Activated gamma-delta T cell (primary cell): ENCODE measurements around the gene EIF3A.
"Not testable (repeated sequence)": the region's sequence is repeated elsewhere in the genome, so short reads cannot be mapped to it uniquely, and the experiment has no call there.

Experiments used
- DNase-seq: peaks from one replicate; lab custom pipeline; 2025; lab: John Stamatoyannopoulos, UW
- total RNA-seq, 2 donors: gene quantifications; one replicate each; lab custom pipeline; 2026; lab: John Stamatoyannopoulos, UW

The EIF3A gene
- 372 to 382 reads per million in 2 donors for total RNA-seq

GRCh38 chr10:119080521-119081259, at the start of gene EIF3A:
EIF3A (minus strand) TSS chr10:119080817; CDS start chr10:119080676, 141 bp downstream.
- DNase-seq = peak; percentile 84

DNA sequence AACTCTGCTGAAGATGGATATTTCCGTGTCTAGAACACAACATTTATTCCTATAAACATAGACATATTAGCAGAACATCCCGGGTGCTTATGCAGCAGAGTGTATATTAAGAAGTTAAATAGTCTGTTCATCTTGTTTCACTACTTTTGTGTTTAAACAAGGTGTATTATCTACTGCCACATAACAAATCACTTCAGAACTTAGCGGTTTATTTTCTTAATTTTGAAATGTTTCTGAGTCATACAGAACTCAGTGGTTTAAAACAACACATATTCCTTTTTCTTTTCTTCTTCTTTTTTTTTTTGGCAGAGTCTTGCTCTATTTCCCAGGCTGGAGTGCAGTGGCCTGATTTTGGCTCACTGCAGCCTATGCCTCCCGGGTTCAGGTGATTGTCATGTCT, 49.1 kb upstream of the EIF3A start:
- DNase-seq = no peak

GRCh38 chr10:119125942-119126341, 45.3 kb upstream of the EIF3A start:
- no peak for DNase-seq

DNA sequence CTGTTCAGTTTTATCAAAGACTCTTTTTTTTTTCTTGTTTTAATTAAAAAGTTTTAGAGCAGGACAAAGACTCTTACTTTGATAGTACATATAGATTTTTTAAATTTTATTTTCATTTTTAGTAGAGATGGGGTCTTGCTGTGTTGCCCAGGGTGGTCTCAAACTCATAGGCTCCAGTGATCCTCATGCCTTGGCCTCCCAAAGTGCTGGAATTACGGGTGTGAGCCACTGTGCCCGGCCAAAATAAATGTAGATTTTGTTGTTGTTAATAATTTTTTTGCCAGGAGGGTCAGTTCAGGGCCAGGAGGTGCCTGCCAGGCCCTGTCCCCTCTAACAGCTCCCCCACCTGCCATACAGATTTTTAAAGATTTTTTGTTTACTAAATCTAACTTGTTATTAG, 40.3 kb upstream of the EIF3A start:
- no peak for DNase-seq

- no peak for DNase-seq
Measured at GRCh38 chr10:119120413-119120867, 39.8 kb upstream of the EIF3A start.

- DNase-seq = no peak
Measured at GRCh38 chr10:119119400-119119799, 38.8 kb upstream of the EIF3A start.

DNA sequence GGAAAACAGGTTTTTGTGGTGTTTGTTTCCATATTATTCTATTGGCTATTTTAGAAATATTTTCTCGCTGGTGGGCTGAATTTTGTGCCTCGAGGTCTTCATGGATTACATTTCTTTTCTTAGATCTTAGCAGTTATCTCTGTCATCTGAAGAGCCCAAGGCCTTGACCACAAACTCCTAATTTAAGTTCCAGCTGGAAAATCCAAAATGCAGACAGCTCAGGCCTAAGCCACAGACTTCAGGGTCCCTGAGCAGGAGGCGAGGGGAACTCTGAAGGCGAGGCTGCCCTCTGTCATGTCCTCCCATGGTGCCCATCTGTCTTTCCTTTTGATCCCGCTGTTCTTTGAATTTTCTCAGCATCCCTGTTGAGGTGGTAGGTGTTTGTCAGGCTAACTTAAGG, 37.6 kb upstream of the EIF3A start:
- DNase-seq = no peak

DNA sequence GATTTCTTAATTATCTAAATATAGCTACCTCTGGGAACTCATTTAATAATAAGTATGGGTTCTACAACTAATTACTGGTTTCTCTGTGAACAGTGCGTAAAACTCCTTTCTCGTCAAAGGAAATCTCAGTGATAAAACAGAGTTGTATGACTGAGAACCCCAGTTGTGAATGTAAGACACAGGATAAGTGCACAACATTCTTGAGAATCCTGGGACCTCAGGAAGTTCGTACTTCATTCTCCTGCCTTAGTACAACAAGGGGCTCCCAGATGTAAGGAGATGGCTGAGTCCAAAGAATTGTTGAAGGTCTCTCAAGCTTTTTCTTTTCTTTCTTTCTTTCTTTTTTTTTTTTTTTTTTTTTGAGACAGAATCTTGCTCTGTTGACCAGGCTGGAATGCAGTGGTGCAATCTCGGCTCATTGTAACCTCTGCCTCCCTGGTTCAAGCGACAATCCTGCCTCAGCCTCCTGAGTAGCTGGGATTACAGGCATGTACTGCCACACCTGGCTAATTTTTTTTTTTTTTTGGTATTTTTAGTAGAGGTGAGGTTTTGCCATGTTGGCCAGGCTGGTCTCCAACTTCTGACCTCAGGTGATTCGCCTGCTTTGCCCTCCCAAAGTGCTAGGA, 35.8 kb upstream of the EIF3A start:
- no peak for DNase-seq

DNA sequence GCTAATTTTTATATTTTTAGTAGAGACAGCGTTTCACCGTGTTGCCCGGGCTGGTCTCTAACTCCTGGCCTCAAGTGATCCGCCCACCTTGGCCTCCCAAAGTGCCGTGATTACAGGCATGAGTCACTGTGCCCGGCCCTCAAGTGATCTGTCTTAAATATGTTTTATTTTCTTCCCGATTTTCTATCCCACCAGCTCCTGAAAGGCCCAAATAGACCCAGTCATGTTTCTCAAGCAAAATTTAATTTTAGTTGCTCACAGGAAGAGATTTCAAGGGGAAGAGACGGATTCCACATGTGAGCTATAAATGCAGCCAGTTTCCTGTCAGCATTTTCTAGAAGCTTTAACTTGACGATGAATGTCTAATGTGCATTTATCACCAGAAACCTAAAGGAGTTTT, 35.3 kb upstream of the EIF3A start:
- DNase-seq = no peak

DNA sequence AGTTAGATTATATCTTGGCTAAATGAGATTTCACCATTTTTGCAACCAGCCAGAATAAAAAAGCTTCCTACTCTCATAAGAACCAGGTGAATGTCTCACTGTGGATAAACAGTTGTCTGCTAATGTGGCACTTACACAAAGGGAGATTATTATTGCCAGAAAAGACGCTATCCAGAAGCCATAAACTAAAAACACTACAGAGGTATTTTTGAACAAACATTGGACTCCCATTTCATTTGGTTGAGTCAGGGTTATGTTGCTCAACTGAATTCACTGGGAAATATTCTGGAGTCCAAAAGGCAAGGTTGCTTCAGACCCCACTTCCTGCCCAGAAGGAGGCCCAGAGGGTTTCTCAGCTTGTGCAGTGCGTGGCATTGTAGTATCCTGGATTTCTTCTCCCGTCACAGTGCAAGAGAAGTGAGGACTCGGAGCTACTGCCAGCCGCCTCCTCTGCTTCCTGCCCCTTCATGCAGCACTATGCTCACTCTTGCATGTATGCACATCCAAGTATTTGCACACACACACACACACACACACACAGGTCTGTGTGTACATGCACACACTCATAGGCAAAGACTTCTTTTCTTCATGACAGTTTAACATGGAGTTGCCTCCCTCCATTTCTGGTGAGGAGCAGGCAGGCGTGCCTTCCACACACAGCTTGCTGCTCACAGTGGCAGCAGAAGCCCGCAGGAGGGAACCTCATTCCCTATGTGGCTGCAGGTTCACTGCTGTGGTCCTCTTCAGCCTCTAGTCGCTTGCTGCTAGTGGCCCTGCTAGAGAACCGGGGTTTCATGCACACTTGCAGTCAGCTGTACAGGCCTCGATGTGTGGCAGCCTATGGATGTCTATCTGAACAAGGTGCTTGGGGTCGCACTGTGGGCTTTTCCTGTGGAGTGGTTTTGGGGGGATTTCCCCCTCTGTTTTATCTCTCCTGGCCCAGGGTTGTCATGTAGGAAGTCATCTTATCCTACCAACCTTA, 33.4 kb upstream of the EIF3A start:
- no peak for DNase-seq

- DNase-seq = no peak
Measured at GRCh38 chr10:119112056-119112455, 31.4 kb upstream of the EIF3A start.

GRCh38 chr10:119107771-119108170, 27.2 kb upstream of the EIF3A start:
- not testable (repeated sequence) for DNase-seq

GRCh38 chr10:119107106-119107505, 26.5 kb upstream of the EIF3A start:
- not testable (repeated sequence) for DNase-seq

- DNase-seq = not testable (repeated sequence)
Measured at GRCh38 chr10:119105899-119106298, 25.3 kb upstream of the EIF3A start.

GRCh38 chr10:119105155-119105554, 24.5 kb upstream of the EIF3A start:
- DNase-seq = no peak

DNA sequence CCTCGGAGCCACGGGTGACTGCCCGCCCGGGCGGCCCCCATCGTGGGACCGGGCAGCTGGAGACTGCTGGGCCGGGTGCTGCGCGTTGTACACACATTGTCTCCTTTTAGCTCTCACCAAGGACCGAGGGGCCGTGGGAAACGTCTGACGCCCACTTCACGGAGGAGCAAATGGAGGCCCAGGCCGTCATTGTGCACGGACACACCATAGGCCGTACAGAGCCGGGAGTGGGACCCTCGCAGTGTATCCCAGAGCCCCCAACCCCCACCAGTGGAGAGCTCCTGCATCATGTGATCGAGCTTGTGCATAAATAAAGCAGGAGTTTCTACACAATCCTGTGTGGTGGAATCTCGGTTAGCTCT, 24.0 kb upstream of the EIF3A start:
- no peak for DNase-seq

GRCh38 chr10:119103903-119104653, 23.5 kb upstream of the EIF3A start, which contains the start of gene DENND10:
DENND10 (plus strand) TSS chr10:119104113; CDS start chr10:119104143, 30 bp downstream.
- peak; percentile 69 for DNase-seq

GRCh38 chr10:119103241-119103902, 22.8 kb upstream of the EIF3A start:
- DNase-seq = no peak

DNA sequence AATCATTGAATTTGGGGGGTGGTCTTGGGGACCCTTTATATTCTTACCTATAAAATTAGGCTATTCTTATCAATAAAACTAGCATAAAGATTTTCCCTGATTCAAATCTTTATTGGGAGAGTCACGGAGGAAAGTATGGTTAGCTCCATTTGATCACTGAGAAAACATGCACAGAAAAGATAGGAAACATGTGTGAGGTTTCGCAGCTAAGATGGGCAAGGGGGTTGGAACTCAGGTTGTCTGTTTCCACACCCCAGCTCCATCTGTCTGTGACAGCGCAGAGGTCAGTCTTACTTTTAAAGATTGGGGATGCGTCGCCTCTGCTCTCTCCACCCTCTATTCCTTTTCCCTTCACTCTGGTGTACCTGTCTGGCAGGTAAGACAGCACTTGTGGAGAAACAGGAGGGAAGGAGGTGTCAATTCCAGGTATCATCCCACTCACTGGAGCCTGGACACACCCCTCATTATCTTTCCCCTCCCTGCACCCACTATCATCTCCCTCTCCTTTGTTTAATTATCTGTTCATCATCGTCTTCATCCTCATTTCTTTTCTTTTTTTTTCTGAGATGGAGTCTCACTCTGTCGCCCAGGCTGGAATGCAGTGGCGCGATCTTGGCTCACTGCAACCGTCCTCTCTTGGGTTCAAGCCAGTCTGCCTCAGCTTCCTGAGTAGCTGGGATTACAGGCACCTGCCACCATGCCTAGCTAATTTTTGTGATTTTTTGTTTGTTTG, 20.9 kb upstream of the EIF3A start:
- DNase-seq = no peak
